Cardiac muscle cell (in vitro differentiated cells and primary cell): ENCODE results near the gene FCER1G. TPM values are rescaled to one million over a fixed set of nuclear protein-coding genes. Genes with fewer than 3 reads are reported as not detected.

ENCODE experiments used
- DNase-seq, 2 donors: peaks; one replicate each; pipeline versions ENCODE4 v3.0.0 to v3.0.0-alpha.2; 2010 to 2017; ENCODE audit warnings: low read depth in 1 of 2, low spot score in 1 of 2
- H3K27ac ChIP-seq: fragments of 200-600 bp; sonication (generic); 2 replicates; pipeline ENCODE4 v1.5.1; 2016
- H3K27me3 ChIP-seq: fragments of 200-600 bp; sonication (generic); 2 replicates; pipeline ENCODE4 v1.6.0; 2016; ENCODE audit warnings: control low read depth
- H3K36me3 ChIP-seq: fragments of 200-600 bp; sonication (generic); 2 replicates; pipeline ENCODE4 v1.5.1; 2016; ENCODE audit warnings: control low read depth
- H3K4me1 ChIP-seq: fragments of 200-600 bp; sonication (generic); 2 replicates; pipeline ENCODE4 v1.8.1; 2017; ENCODE audit warnings: low read depth, mild to moderate bottlenecking, mixed run types
- H3K4me3 ChIP-seq: fragments of 200-600 bp; sonication (generic); 2 replicates; pipeline ENCODE4 v1.5.1; 2016; ENCODE audit warnings: mild to moderate bottlenecking
- H3K9me3 ChIP-seq: fragments of 200-600 bp; sonication (generic); 2 replicates; pipeline ENCODE4 v1.5.1; 2017; ENCODE audit warnings: low read depth, mild to moderate bottlenecking, control low read depth
- polyA plus RNA-seq: library from polyadenylated mRNA; unstranded; fragments of >200 nt; fragmentation: Nextera tagmentation; extraction: Ambion mirVana; gene quantifications from 2 replicates; pipeline ENCODE4 v1.2.1, GENCODE V29; 2016
- total RNA-seq: library from RNA; depleted of rRNA; stranded (reverse); fragments of >200 nt; gene quantifications from 2 replicates; pipeline ENCODE4 v1.2.3, GENCODE V29; 2016
- TF ChIP-seq, protein P1 (sequence below): IDR thresholded peaks from 2 replicates; pipeline ENCODE4 v1.5.1; 2012; ENCODE audit warnings: low read depth, mild to moderate bottlenecking, low read length

Gene FCER1G
- total and polyA plus RNA-seq, 2 experiments from 2014 or later, result 0.50 TPM; not detected in 1

DNA sequence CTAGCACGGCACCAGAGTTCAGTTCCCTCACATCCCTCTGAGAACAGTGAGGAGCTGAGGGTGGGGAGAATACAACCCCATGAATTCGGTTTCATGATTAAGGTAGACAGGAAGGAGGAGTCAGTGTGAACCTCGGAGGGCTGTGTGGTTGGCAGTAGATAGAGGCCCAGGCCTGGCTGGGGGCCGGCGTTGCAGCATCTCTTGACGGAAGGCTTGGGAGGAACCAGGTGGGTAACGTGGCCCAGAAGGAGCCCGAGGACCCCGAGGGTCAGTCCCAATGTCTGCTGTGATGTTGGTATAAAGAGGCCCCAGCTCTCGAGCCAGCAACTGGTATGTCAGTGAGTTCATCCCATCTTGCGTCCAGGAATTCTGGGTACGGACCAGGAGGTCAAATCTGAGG, 43.4 kb upstream of the FCER1G start:
- Histone ChIP-seq H3K27ac (no peak overlapping the region), H3K36me3 (peaks cover 37% of the 10 kb centered on the region), H3K27me3 (no peaks in the 10 kb centered on the region), H3K9me3 (no peaks in the 10 kb centered on the region), H3K4me3 (no peak overlapping the region), H3K4me1 (no peaks in the 10 kb centered on the region)
- TF ChIP-seq, protein P1, sequence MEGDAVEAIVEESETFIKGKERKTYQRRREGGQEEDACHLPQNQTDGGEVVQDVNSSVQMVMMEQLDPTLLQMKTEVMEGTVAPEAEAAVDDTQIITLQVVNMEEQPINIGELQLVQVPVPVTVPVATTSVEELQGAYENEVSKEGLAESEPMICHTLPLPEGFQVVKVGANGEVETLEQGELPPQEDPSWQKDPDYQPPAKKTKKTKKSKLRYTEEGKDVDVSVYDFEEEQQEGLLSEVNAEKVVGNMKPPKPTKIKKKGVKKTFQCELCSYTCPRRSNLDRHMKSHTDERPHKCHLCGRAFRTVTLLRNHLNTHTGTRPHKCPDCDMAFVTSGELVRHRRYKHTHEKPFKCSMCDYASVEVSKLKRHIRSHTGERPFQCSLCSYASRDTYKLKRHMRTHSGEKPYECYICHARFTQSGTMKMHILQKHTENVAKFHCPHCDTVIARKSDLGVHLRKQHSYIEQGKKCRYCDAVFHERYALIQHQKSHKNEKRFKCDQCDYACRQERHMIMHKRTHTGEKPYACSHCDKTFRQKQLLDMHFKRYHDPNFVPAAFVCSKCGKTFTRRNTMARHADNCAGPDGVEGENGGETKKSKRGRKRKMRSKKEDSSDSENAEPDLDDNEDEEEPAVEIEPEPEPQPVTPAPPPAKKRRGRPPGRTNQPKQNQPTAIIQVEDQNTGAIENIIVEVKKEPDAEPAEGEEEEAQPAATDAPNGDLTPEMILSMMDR, result no peak
- no peak for DNase-seq

DNA sequence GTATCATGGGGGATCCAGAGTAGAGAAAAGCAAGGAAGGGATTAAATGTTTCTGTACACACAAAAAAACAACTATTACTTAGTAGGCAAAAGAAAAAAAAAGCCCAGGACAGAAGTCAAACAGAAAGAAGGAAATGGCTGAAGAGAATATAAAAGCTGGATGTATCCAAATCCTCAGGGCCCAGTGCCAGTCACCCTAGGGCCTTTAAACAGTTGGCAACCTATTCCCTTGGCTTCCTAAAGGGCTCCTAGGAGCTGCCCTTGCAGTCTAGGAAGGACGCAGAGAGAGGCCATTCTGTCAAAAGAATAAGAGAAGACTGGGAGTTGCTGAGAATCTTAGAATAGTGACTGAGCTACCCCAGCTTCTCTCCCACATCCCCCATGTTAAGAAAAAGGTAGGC, 42.7 kb upstream of the FCER1G start:
- Histone ChIP-seq H3K4me1 (no peaks in the 10 kb centered on the region), H3K9me3 (no peaks in the 10 kb centered on the region), H3K27me3 (no peaks in the 10 kb centered on the region), H3K27ac (no peak overlapping the region), H3K36me3 (peaks cover 37% of the 10 kb centered on the region), H3K4me3 (no peak overlapping the region)
- no peak for DNase-seq
- TF ChIP-seq, protein P1, result no peak

DNA sequence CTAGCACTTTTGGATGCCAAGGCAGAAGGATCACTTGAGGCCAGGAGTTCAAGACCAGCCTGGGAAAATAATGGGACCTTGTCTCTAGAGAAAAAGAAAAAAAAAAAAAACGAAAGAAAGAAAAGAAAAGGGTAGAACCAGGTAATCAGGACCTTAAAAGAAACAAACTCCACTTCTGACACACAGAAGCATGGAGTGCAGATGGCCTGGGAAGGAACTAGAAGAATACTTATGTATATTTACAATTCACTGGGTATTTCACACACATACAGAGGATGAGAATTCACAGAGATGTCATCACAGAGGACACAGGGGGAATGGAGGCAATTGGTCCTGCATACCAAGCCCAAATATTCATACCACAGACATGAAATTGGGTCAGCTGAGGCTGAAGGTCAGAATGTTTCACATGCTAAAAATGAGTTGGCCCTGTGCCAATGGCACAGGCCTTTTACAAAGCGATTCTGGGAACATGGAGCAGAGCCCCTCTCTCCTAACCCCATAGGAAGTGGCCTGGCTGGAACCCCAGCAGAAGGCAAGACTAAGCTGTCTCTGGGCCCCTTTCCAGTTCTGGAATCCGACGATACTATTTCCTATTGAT, 42.2 kb upstream of the FCER1G start:
- Histone ChIP-seq H3K27ac (no peak overlapping the region), H3K9me3 (no peaks in the 10 kb centered on the region), H3K4me3 (no peak overlapping the region), H3K27me3 (no peaks in the 10 kb centered on the region), H3K36me3 (peaks cover 37% of the 10 kb centered on the region), H3K4me1 (no peaks in the 10 kb centered on the region)
- TF ChIP-seq, protein P1, result no peak
- peak in 1 of 2 donors; percentile 91 for DNase-seq

DNA sequence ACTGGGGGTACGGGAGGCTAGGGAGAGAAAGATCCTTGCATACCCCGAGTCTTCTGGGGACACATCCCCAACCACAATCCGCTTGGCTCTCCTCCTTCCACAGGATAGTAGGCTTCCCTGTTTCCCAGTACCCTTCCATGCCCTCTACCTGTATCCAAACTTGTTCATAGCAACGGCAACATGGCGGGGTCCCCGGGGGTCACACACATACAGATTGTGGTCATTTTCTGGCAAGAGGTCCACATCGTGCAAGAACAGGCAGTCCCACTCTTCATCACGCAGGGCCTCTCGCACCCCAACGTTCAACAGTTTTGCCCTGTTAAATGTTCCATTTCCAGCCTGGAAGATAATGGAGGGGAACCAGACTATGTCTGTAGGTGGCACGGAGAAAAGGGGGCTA, 41.4 kb upstream of the FCER1G start:
- Histone ChIP-seq H3K36me3 (peaks cover 37% of the 10 kb centered on the region), H3K27ac (no peak overlapping the region)
- DNase-seq, result no peak

DNA sequence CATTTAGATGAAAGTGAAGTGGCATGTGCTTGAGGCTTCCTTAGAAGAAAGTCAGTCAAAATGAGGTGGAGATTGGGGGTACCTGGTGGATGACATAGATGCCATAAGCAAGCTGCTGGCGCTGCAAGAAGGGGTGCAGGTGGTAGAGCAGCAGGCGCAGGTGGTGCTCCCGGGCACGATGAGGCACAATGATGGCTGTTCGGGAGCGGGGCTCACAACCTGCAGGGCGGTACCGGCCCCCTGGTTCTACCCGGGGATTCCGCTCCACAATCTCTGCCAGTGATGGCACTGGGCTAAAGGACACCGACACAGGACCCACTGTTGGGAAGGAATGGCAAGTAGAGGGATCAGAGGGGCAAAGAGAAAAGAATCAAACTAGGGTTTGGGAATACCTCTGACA, 40.2 kb upstream of the FCER1G start:
- H3K4me1 ChIP-seq, result no peaks in the 10 kb centered on the region
- TF ChIP-seq, protein P1, result no peak
- H3K27ac ChIP-seq, result no peak overlapping the region
- peaks cover 37% of the 10 kb centered on the region for H3K36me3 ChIP-seq
- H3K9me3 ChIP-seq, result no peaks in the 10 kb centered on the region
- H3K27me3 ChIP-seq, result no peaks in the 10 kb centered on the region
- no peak for DNase-seq
- no peak overlapping the region for H3K4me3 ChIP-seq

More for the DNA sequence above, 41.4 kb upstream of the FCER1G start:
- H3K4me3 ChIP-seq, result no peak overlapping the region
- TF ChIP-seq, protein P1, result no peak
- H3K27me3 ChIP-seq, result no peaks in the 10 kb centered on the region
- no peaks in the 10 kb centered on the region for H3K4me1 ChIP-seq
- H3K9me3 ChIP-seq, result no peaks in the 10 kb centered on the region
